ENCODE measurements around the gene FNDC5.

GRCh38 chr1:32902535-32902920, 31.8 kb upstream of the FNDC5 start:
- TF ChIP-seq, protein P1, sequence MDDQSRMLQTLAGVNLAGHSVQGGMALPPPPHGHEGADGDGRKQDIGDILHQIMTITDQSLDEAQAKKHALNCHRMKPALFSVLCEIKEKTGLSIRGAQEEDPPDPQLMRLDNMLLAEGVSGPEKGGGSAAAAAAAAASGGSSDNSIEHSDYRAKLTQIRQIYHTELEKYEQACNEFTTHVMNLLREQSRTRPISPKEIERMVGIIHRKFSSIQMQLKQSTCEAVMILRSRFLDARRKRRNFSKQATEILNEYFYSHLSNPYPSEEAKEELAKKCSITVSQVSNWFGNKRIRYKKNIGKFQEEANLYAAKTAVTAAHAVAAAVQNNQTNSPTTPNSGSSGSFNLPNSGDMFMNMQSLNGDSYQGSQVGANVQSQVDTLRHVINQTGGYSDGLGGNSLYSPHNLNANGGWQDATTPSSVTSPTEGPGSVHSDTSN (IDR thresholded peaks at IDR 0.05): no peak
- TF ChIP-seq FOSL2 (IDR thresholded peaks at IDR 0.05): no peak
- no peak for TF ChIP-seq FOSL2 (CRISPR knock-in tag; IDR thresholded peaks at IDR 0.05)
- TF ChIP-seq CEBPB (IDR thresholded peaks at IDR 0.05): no peak
- TF ChIP-seq CHD4 (IDR thresholded peaks at IDR 0.05; ENCODE audit: borderline replicate concordance): no peak
- TF ChIP-seq JUNB (IDR thresholded peaks at IDR 0.05): no peak
- TF ChIP-seq, protein P2, sequence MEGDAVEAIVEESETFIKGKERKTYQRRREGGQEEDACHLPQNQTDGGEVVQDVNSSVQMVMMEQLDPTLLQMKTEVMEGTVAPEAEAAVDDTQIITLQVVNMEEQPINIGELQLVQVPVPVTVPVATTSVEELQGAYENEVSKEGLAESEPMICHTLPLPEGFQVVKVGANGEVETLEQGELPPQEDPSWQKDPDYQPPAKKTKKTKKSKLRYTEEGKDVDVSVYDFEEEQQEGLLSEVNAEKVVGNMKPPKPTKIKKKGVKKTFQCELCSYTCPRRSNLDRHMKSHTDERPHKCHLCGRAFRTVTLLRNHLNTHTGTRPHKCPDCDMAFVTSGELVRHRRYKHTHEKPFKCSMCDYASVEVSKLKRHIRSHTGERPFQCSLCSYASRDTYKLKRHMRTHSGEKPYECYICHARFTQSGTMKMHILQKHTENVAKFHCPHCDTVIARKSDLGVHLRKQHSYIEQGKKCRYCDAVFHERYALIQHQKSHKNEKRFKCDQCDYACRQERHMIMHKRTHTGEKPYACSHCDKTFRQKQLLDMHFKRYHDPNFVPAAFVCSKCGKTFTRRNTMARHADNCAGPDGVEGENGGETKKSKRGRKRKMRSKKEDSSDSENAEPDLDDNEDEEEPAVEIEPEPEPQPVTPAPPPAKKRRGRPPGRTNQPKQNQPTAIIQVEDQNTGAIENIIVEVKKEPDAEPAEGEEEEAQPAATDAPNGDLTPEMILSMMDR (IDR thresholded peaks at IDR 0.05): no peak
- no peak for TF ChIP-seq POLR2AphosphoS2 (conservative IDR thresholded peaks at IDR 0.05; ENCODE audit: low read length)
- no peak for TF ChIP-seq POLR2A (IDR thresholded peaks at IDR 0.05; ENCODE audit: low read length)
- no peak for TF ChIP-seq RCOR1 (IDR thresholded peaks at IDR 0.05; ENCODE audit: low read depth, low read length)
- no peak for TF ChIP-seq PHF8 (IDR thresholded peaks at IDR 0.05; ENCODE audit: borderline replicate concordance, low read depth)
- no peak for TF ChIP-seq CBX8 (IDR thresholded peaks at IDR 0.05)
